ENCODE results near the gene RABGEF1.
A peak's percentile ranks its signal among the peaks of the same experiment; 100 is the strongest.
"Not testable (repeated sequence)": the region's sequence is repeated elsewhere in the genome, so short reads cannot be mapped to it uniquely, and the experiment has no call there.

RABGEF1 gene

DNA sequence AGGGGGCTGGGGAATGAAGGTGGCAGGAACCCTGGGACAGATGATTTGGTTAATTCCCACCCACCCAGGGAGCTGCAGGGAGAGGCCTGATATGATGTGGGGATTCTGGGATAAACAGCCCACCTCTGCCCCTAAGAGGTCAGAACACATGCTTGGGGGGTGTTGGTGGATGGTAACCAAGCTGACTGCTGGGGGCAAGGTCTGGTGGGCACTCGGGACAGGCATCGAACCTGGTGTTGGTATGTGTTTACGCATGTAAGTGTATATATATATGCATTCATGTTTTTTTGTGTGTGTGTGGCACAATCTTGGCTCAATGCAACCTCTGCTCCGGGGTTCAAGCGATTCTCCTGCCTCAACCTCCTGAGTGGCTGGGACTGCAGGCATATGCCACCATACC is 99.8 kb downstream of the RABGEF1 start:
- DNase-seq (ENCODE audit: low read depth): no peak
- no peak overlapping the region for H3K4me3 ChIP-seq (ENCODE audit: low read depth, low read length)

DNA sequence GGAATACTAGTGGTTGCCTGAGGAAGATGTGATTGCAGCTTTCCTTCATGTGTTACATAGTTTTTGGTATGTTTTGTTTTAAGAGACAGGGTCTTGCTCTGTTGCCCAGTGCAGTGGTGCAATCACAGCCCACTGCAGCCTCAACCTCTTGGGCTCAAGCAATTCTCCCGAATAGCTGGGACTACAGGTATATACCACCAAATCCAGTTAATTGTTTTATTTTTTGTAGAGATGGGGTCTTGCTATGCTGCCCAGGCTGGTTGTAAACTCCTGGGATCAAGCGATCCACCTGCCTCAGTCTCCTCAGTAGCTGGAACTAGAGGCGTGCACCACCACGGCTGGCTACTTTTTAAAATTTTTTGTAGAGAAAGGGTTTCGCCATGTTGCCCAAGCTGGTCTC is 101.4 kb downstream of the RABGEF1 start:
- no peak overlapping the region for H3K4me3 ChIP-seq (ENCODE audit: low read depth, low read length)
- no peak for DNase-seq (ENCODE audit: low read depth)

DNA sequence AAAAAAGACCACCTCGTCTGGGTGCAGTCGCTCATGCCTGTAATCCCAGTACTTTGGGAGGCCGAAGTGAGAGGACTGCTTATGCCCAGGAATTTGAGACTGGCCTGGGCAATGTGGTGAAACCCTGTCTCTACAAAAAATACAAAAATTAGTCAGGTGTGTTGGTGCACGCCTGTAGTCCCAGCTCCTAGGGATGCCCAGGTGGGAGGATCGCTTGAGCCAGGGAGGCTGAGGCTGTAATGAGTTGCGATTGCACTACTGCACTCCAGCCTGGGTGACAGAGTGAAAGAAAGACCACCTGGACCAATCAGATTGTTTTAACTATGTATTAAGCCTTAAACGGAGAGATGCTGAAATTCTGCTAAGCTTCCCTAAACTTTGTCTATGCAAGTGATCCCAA is 103.0 kb downstream of the RABGEF1 start:
- not testable (repeated sequence) for DNase-seq (ENCODE audit: low read depth); H3K4me3 ChIP-seq (ENCODE audit: low read depth, low read length)

- DNase-seq (ENCODE audit: low read depth): peak; percentile 93
- H3K4me3 ChIP-seq (ENCODE audit: low read depth, low read length): peak overlapping the region; percentile 91
Observed at GRCh38 chr7:66844552-66845378, 104.2 kb downstream of the RABGEF1 start.

DNA sequence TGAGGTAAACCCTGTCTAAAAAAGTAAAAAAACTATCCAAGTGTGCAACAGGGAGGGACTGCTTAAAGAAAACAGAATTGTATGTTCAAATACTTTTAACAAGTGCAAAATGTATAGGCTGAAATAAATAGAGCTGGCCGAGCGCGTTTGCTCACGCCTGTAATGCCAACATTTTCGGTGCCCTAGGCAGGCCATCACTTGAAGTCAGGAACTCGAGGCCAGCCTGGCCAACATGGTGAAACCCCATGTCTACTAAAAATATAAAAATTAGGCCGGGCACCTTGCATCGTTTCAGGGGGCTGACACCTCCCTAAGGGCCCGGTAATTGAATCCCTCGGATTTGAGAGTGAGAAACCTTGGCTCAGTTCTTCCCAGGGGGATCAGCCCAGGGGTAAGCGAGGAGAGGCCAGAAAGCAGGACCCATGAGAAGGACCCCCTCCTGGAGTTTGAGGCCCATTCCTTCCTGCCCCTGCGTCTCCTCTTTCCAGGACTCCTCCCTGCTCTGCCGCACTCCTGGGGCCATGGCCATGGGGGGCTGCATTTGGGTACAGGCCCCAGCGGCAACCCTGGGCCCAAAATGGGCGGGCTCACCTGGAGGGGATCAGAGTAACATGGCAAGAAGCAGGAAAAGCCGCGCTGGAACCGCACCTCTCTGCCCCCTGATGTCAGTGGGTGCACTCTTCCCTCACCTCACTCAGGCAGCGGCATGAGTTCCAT is 105.0 kb downstream of the RABGEF1 start:
- H3K4me3 ChIP-seq (ENCODE audit: low read depth, low read length): peak overlapping the region; percentile 91
- DNase-seq (ENCODE audit: low read depth): no peak

DNA sequence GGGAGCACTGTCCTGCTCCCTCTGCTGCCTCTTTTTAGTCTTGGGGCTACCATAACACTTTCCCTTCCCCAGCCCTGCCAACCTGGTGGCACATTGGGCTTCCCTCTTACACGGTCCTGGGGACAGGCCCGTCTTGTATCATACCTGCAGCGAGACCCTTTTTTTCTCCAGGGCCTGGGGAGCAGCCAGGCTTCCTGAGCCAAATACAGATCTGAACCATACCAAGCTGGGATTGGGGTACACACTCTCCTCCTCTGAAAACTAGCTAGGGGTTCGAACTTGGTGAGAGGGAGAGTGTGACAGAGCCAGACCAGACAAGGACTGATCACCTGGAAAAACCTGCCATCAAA is 105.5 kb downstream of the RABGEF1 start:
- H3K4me3 ChIP-seq (ENCODE audit: low read depth, low read length); DNase-seq (ENCODE audit: low read depth): not testable (repeated sequence)

DNA sequence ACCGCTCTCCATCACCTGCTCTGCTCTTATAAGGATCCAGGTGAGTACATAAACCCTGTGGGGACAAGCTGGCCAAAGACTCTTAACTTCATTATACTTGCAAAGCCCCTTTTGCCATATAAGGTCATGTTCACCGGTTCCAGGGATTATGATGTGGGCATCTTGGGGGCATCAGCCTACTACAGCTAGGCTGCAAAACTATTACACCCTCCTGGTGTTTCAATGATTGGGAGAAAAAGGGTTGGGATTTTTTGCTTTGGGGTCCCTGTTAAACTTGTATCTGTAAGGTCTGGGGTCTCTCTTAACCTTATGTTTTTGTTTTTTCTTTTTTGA is 107.0 kb downstream of the RABGEF1 start:
- not testable (repeated sequence) for H3K4me3 ChIP-seq (ENCODE audit: low read depth, low read length); DNase-seq (ENCODE audit: low read depth)

DNA sequence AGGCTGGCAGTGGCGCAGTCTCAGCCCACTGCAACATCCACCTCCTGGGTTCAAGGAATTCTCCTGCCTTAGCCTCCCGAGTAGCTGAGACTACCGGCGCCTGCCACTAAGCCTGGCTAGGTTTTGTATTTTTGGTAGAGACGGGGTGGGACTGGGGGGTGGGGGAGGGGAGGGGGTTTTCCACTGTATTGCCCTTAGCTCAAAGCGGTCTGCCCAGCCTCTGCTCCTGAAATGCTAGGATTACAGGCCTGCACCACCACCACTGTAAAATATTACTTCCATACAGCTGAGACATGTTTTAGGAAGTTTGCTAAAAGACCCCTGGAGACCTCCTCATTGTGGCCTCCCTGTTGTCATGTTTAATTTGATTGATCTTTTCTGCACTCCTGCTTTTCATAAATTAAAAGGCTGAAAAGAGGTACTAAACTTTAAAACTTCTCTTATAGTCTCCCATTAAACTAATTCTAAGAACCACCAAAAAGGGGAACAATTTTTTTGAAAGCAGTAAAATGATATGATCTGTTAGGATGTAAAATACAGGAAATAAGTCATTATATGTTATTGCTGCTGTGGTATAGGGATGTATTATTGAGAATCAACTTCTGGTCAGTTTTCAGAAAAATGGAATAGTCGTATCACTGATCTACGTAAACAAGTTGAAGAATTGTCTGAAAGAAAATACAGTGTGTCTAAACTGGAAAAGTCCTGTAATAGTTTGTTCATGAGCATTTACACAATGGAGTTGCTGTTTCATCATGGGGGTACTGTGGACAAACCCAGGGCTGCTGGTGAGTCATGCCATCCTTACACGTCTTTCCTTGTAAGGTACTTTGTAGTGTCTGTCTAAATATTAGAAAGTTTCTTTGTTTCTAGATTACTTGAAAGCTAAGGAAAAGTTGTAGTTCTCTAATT is 107.6 kb downstream of the RABGEF1 start:
- peak; percentile 71 for DNase-seq (ENCODE audit: low read depth)
- H3K4me3 ChIP-seq (ENCODE audit: low read depth, low read length): no peak overlapping the region

DNA sequence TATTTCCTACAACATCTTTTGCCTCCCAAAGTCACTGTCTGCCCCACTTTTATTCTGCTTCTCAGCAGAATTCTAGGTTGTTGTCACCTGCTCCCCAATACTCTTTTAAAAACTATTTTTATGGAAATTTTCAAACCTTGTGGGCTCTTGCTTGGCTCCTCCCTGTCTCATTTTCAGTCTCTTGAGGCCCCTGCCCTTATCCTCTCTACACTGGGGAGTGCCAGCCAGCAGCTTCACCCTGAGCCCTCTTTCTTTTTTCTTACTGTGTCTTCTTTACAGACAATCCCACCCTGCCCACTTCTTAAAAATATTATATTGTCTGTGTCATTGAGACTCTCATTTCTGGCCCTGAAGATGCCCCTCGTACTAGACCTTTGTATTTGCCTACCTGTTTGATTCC is 118.8 kb downstream of the RABGEF1 start:
- no peak overlapping the region for H3K4me3 ChIP-seq (ENCODE audit: low read depth, low read length)
- no peak for DNase-seq (ENCODE audit: low read depth)

DNA sequence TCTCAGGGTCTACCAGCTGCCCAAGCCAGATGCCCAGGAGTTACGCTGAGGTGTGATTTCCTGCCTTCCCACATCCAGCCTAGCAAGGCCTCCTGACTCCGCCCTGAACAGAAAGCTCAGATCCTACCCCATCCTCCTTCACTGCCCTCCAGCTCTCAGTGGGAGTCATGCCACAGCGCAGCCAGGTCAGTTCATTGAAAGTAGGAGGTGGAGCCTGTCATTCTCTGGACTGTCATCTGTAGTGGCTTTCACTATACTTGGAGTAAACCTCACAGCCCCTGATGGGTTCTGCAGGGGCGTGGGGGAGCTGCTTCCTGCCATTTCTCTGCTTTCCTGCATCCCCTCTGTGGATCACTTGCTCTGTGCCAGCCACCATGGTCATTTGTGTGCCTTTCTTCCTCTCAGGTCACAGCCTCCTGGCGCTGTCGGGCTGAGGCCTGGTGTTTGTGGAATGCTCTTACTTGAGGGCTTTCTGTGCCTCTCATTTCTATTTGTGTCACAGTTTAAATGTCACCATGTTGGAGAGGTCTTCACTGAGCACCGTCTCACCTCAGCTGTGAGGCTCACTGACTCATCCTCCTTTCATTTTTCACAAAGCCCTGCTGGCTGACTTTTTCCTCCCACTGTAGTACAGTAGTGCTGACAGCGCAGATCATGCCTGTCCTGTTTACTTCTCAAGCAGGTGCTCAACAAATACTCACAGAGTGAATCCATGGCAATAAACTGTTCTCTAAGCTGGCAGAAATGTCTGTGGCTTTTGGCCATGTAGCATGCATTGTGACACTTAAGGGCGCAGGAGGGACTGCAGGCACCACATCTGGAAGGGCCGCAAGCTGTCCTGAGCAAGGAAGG is 119.5 kb downstream of the RABGEF1 start:
- DNase-seq (ENCODE audit: low read depth): no peak
- H3K4me3 ChIP-seq (ENCODE audit: low read depth, low read length): no peak overlapping the region

- no peak for DNase-seq (ENCODE audit: low read depth)
- H3K4me3 ChIP-seq (ENCODE audit: low read depth, low read length): no peak overlapping the region
Observed at GRCh38 chr7:66860767-66861166, 120.2 kb downstream of the RABGEF1 start.

Data from skeletal muscle cell (primary cell).